K562 (cell line): ENCODE measurements around the gene NEK1. TPM values are rescaled to one million over a fixed set of nuclear protein-coding genes. Genes with fewer than 3 reads are reported as not detected.

Source experiments
- ATAC-seq: fragments of 200-7000 bp; cut with Tn5 transposase; 3 replicates; pipeline ENCODE4 v1.9.1; 2020; ENCODE audit warnings: moderate library complexity
- BruUV-seq: library from RNA; stranded (reverse); fragments of 400-500 nt; replicated peaks from 2 replicates; lab custom pipeline; 2021; lab: Mats Ljungman, UMichigan
- CTCF ChIA-PET: fragments of 300-600 bp; formaldehyde crosslinking; extraction: SDS; loops from one replicate; lab custom pipeline; 2021; ENCODE audit warnings: low intra/inter-chr PET ratio; lab: Yijun Ruan, JAX
- POLR2A ChIA-PET: fragments of 300-600, 350-650 bp; sonication (Branson Sonifier 250); formaldehyde crosslinking; extraction: SDS; loops from one replicate; lab custom pipeline; 2021; ENCODE audit warnings: antibody characterized with exemption, inconsistent platforms; lab: Yijun Ruan, JAX
- DNase-seq, 4 experiments: peaks; one replicate each; pipeline versions ENCODE4 v3.0.0 to v3.0.0-alpha.2; 2011 to 2018; ENCODE audit warnings: low spot score in 3 of 4, mixed read lengths in 3 of 4; ENCODE audit errors: extremely low read depth in 1 of 4
- FAIRE-seq: peaks from 2 replicates; lab custom pipeline; 2011; peaks lifted over from hg19 to GRCh38; lab: Jason Lieb, UNC
- H2AFZ ChIP-seq: 2 replicates; pipeline ENCODE4 v1.6.0; 2011; ENCODE audit warnings: low read depth, low read length, control low read depth, inconsistent platforms
- H3K27ac ChIP-seq: fragments of 200-600 bp; 3 replicates; pipeline ENCODE4 v1.8.0; 2011; ENCODE audit warnings: low read depth, mild to moderate bottlenecking, control low read depth, inconsistent platforms, low read length, moderate library complexity, mixed read lengths; ENCODE audit errors: extremely low read depth
- H3K27me3 ChIP-seq, 2 experiments: fragments of 300-600 bp in 1 of 2; 2 replicates in 1 of 2; 3 replicates in 1 of 2; pipeline versions ENCODE4 v1.6.0 to v1.8.0; 2011; ENCODE audit warnings: inconsistent platforms in 2 of 2, low read length in 2 of 2, mild to moderate bottlenecking in 1 of 2, mixed read lengths in 1 of 2, moderate library complexity in 1 of 2; ENCODE audit not compliant: control insufficient read depth in 2 of 2, insufficient read depth in 2 of 2
- H3K36me3 ChIP-seq: fragments of 300-600 bp; 3 replicates; pipeline ENCODE4 v1.8.0; 2011; ENCODE audit warnings: mild to moderate bottlenecking, low read length, inconsistent platforms; ENCODE audit not compliant: control insufficient read depth, insufficient read depth
- H3K4me1 ChIP-seq, 2 experiments: fragments of 200-600 bp in 1 of 2; replicated peaks in 1 of 2; 2 replicates in 1 of 2; 3 replicates in 1 of 2; pipeline versions ENCODE4 v1.5.1 to v1.8.0; 2011; ENCODE audit warnings: inconsistent platforms in 2 of 2, low read length in 2 of 2, mild to moderate bottlenecking in 1 of 2, mixed read lengths in 1 of 2, moderate library complexity in 1 of 2; ENCODE audit not compliant: control insufficient read depth in 2 of 2, insufficient read depth in 2 of 2
- H3K4me2 ChIP-seq: 2 replicates; pipeline ENCODE4 v1.6.1; 2011; ENCODE audit warnings: low read length, control low read depth, inconsistent platforms, mixed read lengths; ENCODE audit not compliant: insufficient read depth
- H3K4me3 ChIP-seq: fragments of 200-600 bp; sonication (generic), shearing (Covaris generic); 2 replicates; pipeline ENCODE4 v1.5.1; 2016; ENCODE audit warnings: control low read depth, inconsistent platforms
- H3K79me2 ChIP-seq: fragments of 200-600 bp; 3 replicates; pipeline ENCODE4 v1.8.0; 2011; ENCODE audit warnings: low read length, inconsistent platforms; ENCODE audit not compliant: control insufficient read depth, insufficient read depth
- H3K9ac ChIP-seq, 2 experiments: 2 replicates each; pipeline versions ENCODE4 v1.6.0 to v1.6.1; 2011; ENCODE audit warnings: low read depth in 2 of 2, low read length in 2 of 2, control low read depth in 1 of 2, inconsistent platforms in 1 of 2, mild to moderate bottlenecking in 1 of 2, mixed read lengths in 1 of 2; ENCODE audit not compliant: insufficient read depth in 1 of 2
- H3K9me1 ChIP-seq: one replicate; pipeline ENCODE4 v1.6.0; 2011; ENCODE audit warnings: inconsistent platforms, mild to moderate bottlenecking, low read length, moderate library complexity; ENCODE audit not compliant: control insufficient read depth, insufficient read depth
- H3K9me3 ChIP-seq: replicated peaks from 2 replicates; pipeline ENCODE4 v1.5.1; 2011; ENCODE audit warnings: low read depth, low read length, inconsistent platforms; ENCODE audit not compliant: control insufficient read depth, insufficient read depth
- H4K20me1 ChIP-seq: replicated peaks from 2 replicates; pipeline ENCODE4 v1.6.1; 2011; ENCODE audit warnings: low read length, inconsistent platforms, mixed read lengths; ENCODE audit not compliant: control insufficient read depth, insufficient read depth
- ATF3 ChIP-seq, 2 experiments: fragments of 450-650 bp in 1 of 2; sonication (generic) in 1 of 2; formaldehyde crosslinking in 1 of 2; IDR thresholded peaks in 1 of 2; conservative IDR thresholded peaks in 1 of 2; 2 replicates each; pipeline versions ENCODE4 v1.6.1 to v1.8.1; 2016 to 2023; ENCODE audit warnings: mild to moderate bottlenecking in 2 of 2, moderate library complexity in 2 of 2, inconsistent platforms in 1 of 2, missing genetic modification reagents in 1 of 2
- BHLHE40 ChIP-seq: IDR thresholded peaks from 2 replicates; pipeline ENCODE4 v1.6.1; 2011; ENCODE audit warnings: low read length, improper control_type of control experiment
- IRF9 ChIP-seq: fragments of 450-650 bp; IDR thresholded peaks from 2 replicates; pipeline ENCODE4 v1.6.1; 2016; ENCODE audit warnings: missing biosample characterization, missing genetic modification characterization
- NFIX ChIP-seq: fragments of 250-450 bp; sonication (Bioruptor Pico); IDR thresholded peaks from 2 replicates; pipeline ENCODE4 v1.4.0; 2020; ENCODE audit warnings: low read depth, mild to moderate bottlenecking, moderate library complexity
- NR4A1 ChIP-seq, 2 experiments: fragments of 250-450 bp in 1 of 2; fragments of 450-650 bp in 1 of 2; sonication (Bioruptor Pico) in 1 of 2; IDR thresholded peaks; 2 replicates each; pipeline versions ENCODE4 v1.4.0 to v1.6.1; 2016 to 2020; ENCODE audit warnings: mild to moderate bottlenecking in 2 of 2, missing compliant biosample characterization in 1 of 2, missing genetic modification characterization in 1 of 2, moderate library complexity in 1 of 2
- TBP ChIP-seq: optimal IDR thresholded peaks from 2 replicates; pipeline ENCODE3; 2011; ENCODE audit warnings: low read depth, low read length, improper control_type of control experiment
- ZBTB5 ChIP-seq: fragments of 450-650 bp; IDR thresholded peaks from 2 replicates; pipeline ENCODE4 v1.6.1; 2017; ENCODE audit warnings: antibody characterized with exemption
- ZC3H8 ChIP-seq: fragments of 450-650 bp; IDR thresholded peaks from 2 replicates; pipeline ENCODE4 v1.6.1; 2017
- ZNF175 ChIP-seq: fragments of 200-800 bp; sonication (Bioruptor generic); IDR thresholded peaks from 2 replicates; pipeline ENCODE4 v1.6.1; 2016; ENCODE audit warnings: low read depth, mild to moderate bottlenecking, missing genetic modification characterization, missing compliant biosample characterization
- ZNF253 ChIP-seq: fragments of 250-450 bp; sonication (Bioruptor Pico); conservative IDR thresholded peaks from 2 replicates; pipeline ENCODE4 v1.6.1; 2021; ENCODE audit warnings: mild to moderate bottlenecking
- WGBS: fragments of 100-300 bp; shearing (Covaris generic); methylation state at CpG from one replicate; pipeline ENCODE4 v1.1.6; 2016; ENCODE audit warnings: low coverage, mixed read lengths; ENCODE audit not compliant: insufficient coverage; ENCODE audit errors: missing lambda C conversion rate; 5-methylcytosine and 5-hydroxymethylcytosine counted together
- in situ Hi-C: fragments of 300-500 bp; cut with MboI; formaldehyde crosslinking; loops from 4 replicates; pipeline ENCODE4 v1.15.0; 2018; ENCODE audit warnings: inconsistent platforms, mixed read lengths
- intact Hi-C: fragments of 100-400 bp; cut with micrococcal nuclease; formaldehyde crosslinking; loops from 2 replicates; pipeline ENCODE4 v1.14.2; 2022
- polyA plus RNA-seq, 8 experiments: library from polyadenylated mRNA; depleted of rRNA in 4 of 8; stranded (reverse) in 5 of 8; unstranded in 3 of 8; fragments of >200 nt; fragmentation: Nextera tagmentation in 2 of 8; fragmentation: Illumina TruSeq in 1 of 8; extraction: Ambion mirVana in 2 of 8; extraction: Trizol in 1 of 8; gene quantifications; 2 replicates each; pipeline versions ENCODE4 v1.2.1 to v1.2.3, GENCODE V29; 2011 to 2014; ENCODE audit warnings: inconsistent platforms in 1 of 8, missing spikeins in 1 of 8
- total RNA-seq, 7 experiments: library from RNA; depleted of rRNA in 6 of 7; stranded (reverse); fragments of >200 nt in 6 of 7; fragmentation: Illumina TruSeq in 2 of 7; extraction: Trizol in 2 of 7; gene quantifications; 2 replicates each; pipeline versions ENCODE4 v1.2.1 to v1.2.3, GENCODE V29; 2011 to 2021; ENCODE audit warnings: low replicate concordance in 1 of 7
- TF ChIP-seq, protein P1 (sequence below): fragments of 450-650 bp; IDR thresholded peaks from 2 replicates; pipeline ENCODE4 v1.6.1; 2016; ENCODE audit warnings: antibody characterized with exemption
- TF ChIP-seq, protein P2 (sequence below): fragments of 450-650 bp; formaldehyde crosslinking; IDR thresholded peaks from 2 replicates; pipeline ENCODE4 v1.4.0; 2020; ENCODE audit warnings: mild to moderate bottlenecking

Gene NEK1
- total and polyA plus RNA-seq, 9 of the 15 experiments (the other 6 are each of a cell fraction or from before 2014, with no cell fraction given) = 6.2 to 15.7 (median 10.3) TPM

DNA sequence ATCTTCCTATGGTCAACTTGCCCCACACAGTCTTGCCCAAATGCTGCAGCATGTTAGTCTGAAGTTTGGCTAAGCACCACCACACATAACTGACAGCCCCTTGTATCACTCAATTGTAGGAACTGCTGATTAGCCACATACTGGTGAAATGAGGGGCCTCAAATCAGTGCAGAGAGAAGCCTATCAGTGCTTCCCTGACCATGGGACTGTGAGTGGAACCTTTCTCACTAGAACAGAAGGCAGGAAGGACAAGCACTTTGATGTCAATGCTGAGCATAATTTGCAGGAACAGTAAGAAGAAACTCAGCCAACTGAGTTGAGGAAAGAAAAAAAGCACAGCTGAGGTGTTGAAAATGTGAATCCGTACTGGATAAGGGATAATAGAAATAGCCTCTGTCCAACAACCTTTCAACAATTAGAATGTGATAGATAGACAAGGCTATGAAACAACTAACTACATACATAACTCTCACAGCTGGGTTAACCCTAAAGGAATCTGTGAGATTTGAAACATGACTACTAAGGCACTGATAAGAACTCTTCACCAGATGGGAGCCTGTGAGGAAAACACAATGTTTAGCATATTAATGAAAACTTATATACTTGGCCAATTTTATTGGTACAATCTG lies 205.1 kb downstream of the NEK1 start (continued):
- TF ChIP-seq NR4A1 (CRISPR knock-in tag; IDR thresholded peaks at IDR 0.05) (no peak), NR4A1 (tag; IDR thresholded peaks at IDR 0.05) (no peak)

- 14% methylated on average over 1 of the region's 1 CpG for WGBS
- no peak overlapping the region for H3K27ac ChIP-seq
- FAIRE-seq (no peak), DNase-seq (no peak), ATAC-seq (0 out of 3 replicates have a peak, but pooled peaks have one; percentile 26)
- no peaks in the 10 kb centered on the region for H3K79me2 ChIP-seq
- H3K9ac ChIP-seq = no peak overlapping the region
- intact Hi-C loops = no loop called here
- no peaks in the 10 kb centered on the region for H4K20me1 ChIP-seq
- in situ Hi-C loops = no loop called here
- no peaks in the 10 kb centered on the region for H3K4me1 ChIP-seq
- H3K9me3 ChIP-seq = no peaks in the 10 kb centered on the region
- no peaks in the 10 kb centered on the region for H3K9me1 ChIP-seq
- H2AFZ ChIP-seq = no peak overlapping the region
- ChIA-PET CTCF (no interaction called here), POLR2A (no interaction called here)
- H3K27me3 ChIP-seq = no peaks in the 10 kb centered on the region
- no peak overlapping the region for H3K4me2 ChIP-seq
- H3K36me3 ChIP-seq = peaks cover 10% of the 10 kb centered on the region; the same call in 2 of the 3 replicates
- no peak overlapping the region for H3K4me3 ChIP-seq
- no TSS peak for BruUV-seq
- no peak for TF ChIP-seq ATF3 (IDR thresholded peaks at IDR 0.05)
- TF ChIP-seq ATF3 (CRISPR knock-in tag; conservative IDR thresholded peaks at IDR 0.05) = no peak
- TF ChIP-seq IRF9 (tag) = no peak
- no peak for TF ChIP-seq ZNF253 (CRISPR knock-in tag)
- TF ChIP-seq, protein P1, sequence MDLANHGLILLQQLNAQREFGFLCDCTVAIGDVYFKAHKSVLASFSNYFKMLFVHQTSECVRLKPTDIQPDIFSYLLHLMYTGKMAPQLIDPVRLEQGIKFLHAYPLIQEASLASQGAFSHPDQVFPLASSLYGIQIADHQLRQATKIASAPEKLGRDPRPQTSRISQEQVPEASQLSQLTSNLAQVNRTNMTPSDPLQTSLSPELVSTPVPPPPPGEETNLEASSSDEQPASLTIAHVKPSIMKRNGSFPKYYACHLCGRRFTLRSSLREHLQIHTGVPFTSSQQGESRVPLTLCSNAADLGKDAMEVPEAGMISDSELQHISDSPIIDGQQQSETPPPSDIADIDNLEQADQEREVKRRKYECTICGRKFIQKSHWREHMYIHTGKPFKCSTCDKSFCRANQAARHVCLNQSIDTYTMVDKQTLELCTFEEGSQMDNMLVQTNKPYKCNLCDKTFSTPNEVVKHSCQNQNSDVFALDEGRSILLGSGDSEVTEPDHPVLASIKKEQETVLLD = no peak
- no peak for TF ChIP-seq TBP
- TF ChIP-seq BHLHE40 = no peak
- TF ChIP-seq, protein P2, sequence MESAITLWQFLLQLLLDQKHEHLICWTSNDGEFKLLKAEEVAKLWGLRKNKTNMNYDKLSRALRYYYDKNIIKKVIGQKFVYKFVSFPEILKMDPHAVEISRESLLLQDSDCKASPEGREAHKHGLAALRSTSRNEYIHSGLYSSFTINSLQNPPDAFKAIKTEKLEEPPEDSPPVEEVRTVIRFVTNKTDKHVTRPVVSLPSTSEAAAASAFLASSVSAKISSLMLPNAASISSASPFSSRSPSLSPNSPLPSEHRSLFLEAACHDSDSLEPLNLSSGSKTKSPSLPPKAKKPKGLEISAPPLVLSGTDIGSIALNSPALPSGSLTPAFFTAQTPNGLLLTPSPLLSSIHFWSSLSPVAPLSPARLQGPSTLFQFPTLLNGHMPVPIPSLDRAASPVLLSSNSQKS (CRISPR knock-in tag) = no peak
- no peak for TF ChIP-seq NFIX
- no peak for TF ChIP-seq ZBTB5
- no peak for TF ChIP-seq ZNF175 (CRISPR knock-in tag)
- no peak for TF ChIP-seq ZC3H8
Observed at GRCh38 chr4:169404960-169405359, 207.4 kb downstream of the NEK1 start.
